Measurements from ENCODE around the gene CRIP1.

CRIP1 gene

GRCh38 chr14:105458571-105458970 is 28.1 kb upstream of the CRIP1 start:
- no peak overlapping the region for H3K4me2 ChIP-seq (ENCODE audit: low read depth, low read length, poor library complexity, severe bottlenecking)
- no peaks in the 10 kb centered on the region for H3K9me3 ChIP-seq (ENCODE audit: insufficient read depth, low read depth, low read length)
- TF ChIP-seq, protein P1, sequence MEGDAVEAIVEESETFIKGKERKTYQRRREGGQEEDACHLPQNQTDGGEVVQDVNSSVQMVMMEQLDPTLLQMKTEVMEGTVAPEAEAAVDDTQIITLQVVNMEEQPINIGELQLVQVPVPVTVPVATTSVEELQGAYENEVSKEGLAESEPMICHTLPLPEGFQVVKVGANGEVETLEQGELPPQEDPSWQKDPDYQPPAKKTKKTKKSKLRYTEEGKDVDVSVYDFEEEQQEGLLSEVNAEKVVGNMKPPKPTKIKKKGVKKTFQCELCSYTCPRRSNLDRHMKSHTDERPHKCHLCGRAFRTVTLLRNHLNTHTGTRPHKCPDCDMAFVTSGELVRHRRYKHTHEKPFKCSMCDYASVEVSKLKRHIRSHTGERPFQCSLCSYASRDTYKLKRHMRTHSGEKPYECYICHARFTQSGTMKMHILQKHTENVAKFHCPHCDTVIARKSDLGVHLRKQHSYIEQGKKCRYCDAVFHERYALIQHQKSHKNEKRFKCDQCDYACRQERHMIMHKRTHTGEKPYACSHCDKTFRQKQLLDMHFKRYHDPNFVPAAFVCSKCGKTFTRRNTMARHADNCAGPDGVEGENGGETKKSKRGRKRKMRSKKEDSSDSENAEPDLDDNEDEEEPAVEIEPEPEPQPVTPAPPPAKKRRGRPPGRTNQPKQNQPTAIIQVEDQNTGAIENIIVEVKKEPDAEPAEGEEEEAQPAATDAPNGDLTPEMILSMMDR (conservative IDR thresholded peaks at IDR 0.05; ENCODE audit: low read length) = no peak
- TF ChIP-seq EZH2phosphoT487 (IDR thresholded peaks at IDR 0.05; ENCODE audit: borderline replicate concordance) = no peak
- H3K27me3 ChIP-seq (ENCODE audit: insufficient read depth, low read length, poor library complexity, severe bottlenecking) = no peaks in the 10 kb centered on the region
- no peaks in the 10 kb centered on the region for H3K9me2 ChIP-seq (replicated peaks; ENCODE audit: low read depth, low read length)
- H3K4me3 ChIP-seq (ENCODE audit: low read length, poor library complexity, severe bottlenecking) = no peak overlapping the region
- no peaks in the 10 kb centered on the region for H3K79me2 ChIP-seq (ENCODE audit: insufficient read depth, low read length)
- no peak overlapping the region for H3K9ac ChIP-seq (ENCODE audit: low read depth, low read length, poor library complexity, severe bottlenecking)
- no peaks in the 10 kb centered on the region for H3F3A ChIP-seq (ENCODE audit: low read depth)
- H3K4me1 ChIP-seq (ENCODE audit: insufficient read depth, low read length, poor library complexity, severe bottlenecking) = no peaks in the 10 kb centered on the region
- H4K20me1 ChIP-seq (ENCODE audit: insufficient read depth, low read length, poor library complexity, severe bottlenecking) = no peaks in the 10 kb centered on the region
- H2AFZ ChIP-seq (ENCODE audit: low read length) = no peak overlapping the region
- peaks cover 53% of the 10 kb centered on the region; the same call in 1 of the 2 replicates for H3K36me3 ChIP-seq (ENCODE audit: insufficient read depth, low read length)

DNA sequence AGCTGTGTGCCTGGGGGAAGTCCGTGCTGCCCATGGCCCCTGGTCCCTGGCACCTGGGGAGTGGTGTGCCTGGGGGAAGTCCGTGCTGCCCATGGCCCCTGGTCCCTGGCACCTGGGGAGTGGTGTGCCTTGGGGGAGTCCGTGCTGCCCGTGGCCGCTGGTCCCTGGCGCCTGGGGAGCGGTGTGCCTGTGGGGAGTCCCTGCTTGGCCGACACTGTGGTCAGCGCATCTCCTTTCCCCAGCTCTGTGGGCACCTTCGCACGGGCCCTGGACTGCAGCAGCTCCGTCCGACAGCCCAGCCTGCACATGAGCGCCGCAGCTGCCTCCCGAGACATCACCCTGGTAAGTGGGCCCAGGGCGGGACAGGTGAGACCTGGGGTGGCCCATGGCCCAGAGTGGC is 26.6 kb upstream of the CRIP1 start:
- Histone ChIP-seq H3K4me2 (ENCODE audit: low read depth, low read length, poor library complexity, severe bottlenecking) (no peak overlapping the region), H3F3A (ENCODE audit: low read depth) (no peaks in the 10 kb centered on the region), H2AFZ (ENCODE audit: low read length) (no peak overlapping the region), H3K36me3 (ENCODE audit: insufficient read depth, low read length) (peaks cover 53% of the 10 kb centered on the region; the same call in 1 of the 2 replicates), H3K27me3 (ENCODE audit: insufficient read depth, low read length, poor library complexity, severe bottlenecking) (no peaks in the 10 kb centered on the region), H3K9me2 (replicated peaks; ENCODE audit: low read depth, low read length) (no peaks in the 10 kb centered on the region), H4K20me1 (ENCODE audit: insufficient read depth, low read length, poor library complexity, severe bottlenecking) (no peaks in the 10 kb centered on the region), H3K79me2 (ENCODE audit: insufficient read depth, low read length) (no peaks in the 10 kb centered on the region), H3K9me3 (ENCODE audit: insufficient read depth, low read depth, low read length) (no peaks in the 10 kb centered on the region), H3K4me3 (ENCODE audit: low read length, poor library complexity, severe bottlenecking) (no peak overlapping the region), H3K9ac (ENCODE audit: low read depth, low read length, poor library complexity, severe bottlenecking) (no peak overlapping the region), H3K4me1 (ENCODE audit: insufficient read depth, low read length, poor library complexity, severe bottlenecking) (no peaks in the 10 kb centered on the region)
- TF ChIP-seq EZH2phosphoT487 (IDR thresholded peaks at IDR 0.05; ENCODE audit: borderline replicate concordance) = no peak
- TF ChIP-seq, protein P1 (conservative IDR thresholded peaks at IDR 0.05; ENCODE audit: low read length) = no peak

GRCh38 chr14:105460616-105461015 is 26.1 kb upstream of the CRIP1 start:
- H3K9ac ChIP-seq (ENCODE audit: low read depth, low read length, poor library complexity, severe bottlenecking) = no peak overlapping the region
- H3K4me1 ChIP-seq (ENCODE audit: insufficient read depth, low read length, poor library complexity, severe bottlenecking) = no peaks in the 10 kb centered on the region
- H3K4me2 ChIP-seq (ENCODE audit: low read depth, low read length, poor library complexity, severe bottlenecking) = no peak overlapping the region
- H3K4me3 ChIP-seq (ENCODE audit: low read length, poor library complexity, severe bottlenecking) = no peak overlapping the region
- H2AFZ ChIP-seq (ENCODE audit: low read length) = no peak overlapping the region
- no peaks in the 10 kb centered on the region for H3F3A ChIP-seq (ENCODE audit: low read depth)
- no peaks in the 10 kb centered on the region for H3K79me2 ChIP-seq (ENCODE audit: insufficient read depth, low read length)
- TF ChIP-seq, protein P1 (conservative IDR thresholded peaks at IDR 0.05; ENCODE audit: low read length) = no peak
- no peak for TF ChIP-seq EZH2phosphoT487 (IDR thresholded peaks at IDR 0.05; ENCODE audit: borderline replicate concordance)
- H4K20me1 ChIP-seq (ENCODE audit: insufficient read depth, low read length, poor library complexity, severe bottlenecking) = no peaks in the 10 kb centered on the region
- no peaks in the 10 kb centered on the region for H3K9me2 ChIP-seq (replicated peaks; ENCODE audit: low read depth, low read length)
- no peaks in the 10 kb centered on the region for H3K27me3 ChIP-seq (ENCODE audit: insufficient read depth, low read length, poor library complexity, severe bottlenecking)
- H3K36me3 ChIP-seq (ENCODE audit: insufficient read depth, low read length) = peaks cover 51% of the 10 kb centered on the region; the same call in 1 of the 2 replicates
- H3K9me3 ChIP-seq (ENCODE audit: insufficient read depth, low read depth, low read length) = no peaks in the 10 kb centered on the region
